Fibroblast of the aortic adventitia (primary cell): Measurements from ENCODE around the gene CACNA2D1. TPM values are rescaled to one million over a fixed set of nuclear protein-coding genes. Genes with fewer than 3 reads are reported as not detected.
"Not testable (repeated sequence)": the region's sequence is repeated elsewhere in the genome, so short reads cannot be mapped to it uniquely, and the experiment has no call there.

Experiments
- DNase-seq: peaks from one replicate; pipeline ENCODE4 v3.0.0-alpha.2; 2010; ENCODE audit warnings: low read depth
- H3K4me3 ChIP-seq: 2 replicates; pipeline ENCODE4 v1.5.1; 2011; ENCODE audit warnings: low read depth, mild to moderate bottlenecking, control low read depth, low read length, moderate library complexity
- CTCF ChIP-seq: IDR thresholded peaks from 2 replicates; pipeline ENCODE4 v1.5.1; 2011; ENCODE audit warnings: mild to moderate bottlenecking, low read length, control low read depth, inconsistent platforms; ENCODE audit not compliant: insufficient read depth
- total RNA-seq: library from RNA; depleted of rRNA; stranded (reverse); fragments of >200 nt; gene quantifications from 2 replicates; pipeline ENCODE4 v1.2.3, GENCODE V29; 2012; ENCODE audit warnings: low replicate concordance

Gene CACNA2D1
- total RNA-seq, 1 donor, result 90.5 TPM

- no peak for DNase-seq
- H3K4me3 ChIP-seq, result no peak overlapping the region
- no peak for TF ChIP-seq CTCF
Measured at GRCh38 chr7:82396343-82396742, 47.2 kb downstream of the CACNA2D1 start.

- no peak overlapping the region for H3K4me3 ChIP-seq
- no peak for TF ChIP-seq CTCF
- no peak for DNase-seq
Measured at GRCh38 chr7:82395147-82395546, 48.4 kb downstream of the CACNA2D1 start.

- no peak for TF ChIP-seq CTCF
- DNase-seq, result no peak
- no peak overlapping the region for H3K4me3 ChIP-seq
Measured at GRCh38 chr7:82393840-82394220, 49.7 kb downstream of the CACNA2D1 start.

GRCh38 chr7:82393076-82393839 is 50.3 kb downstream of the CACNA2D1 start:
- DNase-seq, result no peak
- H3K4me3 ChIP-seq, result no peak overlapping the region
- no peak for TF ChIP-seq CTCF

GRCh38 chr7:82390936-82391335 is 52.6 kb downstream of the CACNA2D1 start:
- no peak for TF ChIP-seq CTCF
- H3K4me3 ChIP-seq, result no peak overlapping the region
- DNase-seq, result no peak

GRCh38 chr7:82389876-82390275 is 53.7 kb downstream of the CACNA2D1 start:
- DNase-seq, result no peak
- TF ChIP-seq CTCF, result no peak

GRCh38 chr7:82388138-82388537 is 55.4 kb downstream of the CACNA2D1 start:
- no peak for TF ChIP-seq CTCF
- no peak overlapping the region for H3K4me3 ChIP-seq
- DNase-seq, result no peak

More at GRCh38 chr7:82389876-82390275, 53.7 kb downstream of the CACNA2D1 start:
- no peak overlapping the region for H3K4me3 ChIP-seq

GRCh38 chr7:82386571-82386970 is 57.0 kb downstream of the CACNA2D1 start:
- DNase-seq, H3K4me3 ChIP-seq: not testable (repeated sequence)
